ENCODE measurements around the gene MGST2.
"Not testable (repeated sequence)": the region's sequence is repeated elsewhere in the genome, so short reads cannot be mapped to it uniquely, and the experiment has no call there.

MGST2 gene

DNA sequence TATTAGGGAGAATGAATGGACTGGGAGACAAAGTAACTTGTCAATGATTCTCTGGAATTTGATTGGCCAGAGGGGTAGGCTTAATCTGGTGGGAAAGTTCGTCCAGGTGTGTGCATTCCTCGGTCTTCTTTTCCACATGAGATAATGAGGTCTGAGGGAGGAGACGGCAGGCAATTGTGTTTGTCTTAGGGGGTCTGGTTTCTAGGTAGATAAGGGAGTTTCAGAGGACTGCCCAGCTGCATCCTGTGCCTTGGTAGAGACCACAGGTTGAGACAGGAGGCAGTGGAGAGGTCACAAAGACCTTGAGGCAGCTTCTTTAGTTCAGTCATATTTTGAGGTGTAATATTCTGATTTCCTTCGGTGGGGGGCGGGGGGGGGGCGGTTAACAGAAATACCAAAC, 4.3 kb downstream of the MGST2 start:
- DNase-seq (ENCODE audit: low read depth), result no peak

DNA sequence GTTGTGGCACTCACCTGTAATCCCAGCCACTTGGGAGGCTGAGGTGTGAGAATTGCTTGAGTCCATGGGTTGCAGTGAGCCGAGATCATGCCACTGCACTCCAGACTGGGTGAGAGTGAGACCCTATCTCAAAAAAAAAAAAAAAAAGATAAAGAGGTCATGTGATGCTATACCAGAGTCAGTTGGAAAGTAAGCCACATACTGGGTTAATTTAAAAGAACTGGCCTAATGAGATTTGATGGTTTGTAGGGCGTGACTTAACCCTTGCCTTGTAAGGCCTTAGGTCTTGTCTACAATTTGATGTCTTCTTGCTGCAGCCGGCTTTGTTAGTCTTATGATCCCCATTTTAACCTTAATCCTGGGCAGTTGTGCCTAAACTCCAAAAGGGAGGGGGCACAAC, 5.2 kb downstream of the MGST2 start:
- no peak for DNase-seq (ENCODE audit: low read depth)

DNA sequence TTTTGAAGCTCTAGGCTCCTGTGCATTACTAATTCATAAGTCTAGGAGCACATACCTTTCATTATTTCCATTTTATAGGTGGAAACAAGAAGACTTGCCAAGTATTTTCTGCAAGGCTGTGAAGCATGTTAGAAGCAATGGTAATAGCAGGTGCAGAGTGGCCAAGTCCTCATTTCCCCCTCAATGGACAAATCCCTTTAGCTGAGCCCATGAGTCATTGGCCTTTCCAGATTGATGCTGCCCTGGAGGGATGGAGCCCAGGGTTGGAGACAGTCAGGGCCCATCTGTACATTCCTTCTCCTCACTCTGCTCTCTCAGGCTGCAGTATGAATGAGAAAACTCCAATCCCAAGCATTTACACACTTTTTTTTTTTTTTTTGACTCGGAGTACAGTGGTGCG, 6.6 kb downstream of the MGST2 start:
- no peak for DNase-seq (ENCODE audit: low read depth)

DNA sequence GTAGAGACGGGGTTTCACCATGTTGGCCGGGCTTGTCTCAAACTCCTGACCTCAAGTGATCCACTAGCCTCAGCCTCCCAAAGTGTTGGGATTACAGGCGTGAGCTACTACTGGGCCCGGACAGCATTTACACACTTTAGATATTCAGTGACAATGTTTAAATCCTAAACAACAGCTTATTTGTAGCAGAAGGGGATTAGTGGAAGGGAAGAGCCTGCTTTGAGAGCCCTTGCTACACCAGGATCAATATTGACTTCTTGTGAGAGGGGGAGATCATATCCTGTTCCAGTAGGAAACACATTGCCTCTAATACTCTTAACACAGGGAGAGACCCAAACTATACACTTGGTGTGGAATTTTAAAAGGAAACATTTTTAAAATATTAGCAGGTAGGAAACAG, 7.1 kb downstream of the MGST2 start:
- DNase-seq (ENCODE audit: low read depth), result no peak

DNA sequence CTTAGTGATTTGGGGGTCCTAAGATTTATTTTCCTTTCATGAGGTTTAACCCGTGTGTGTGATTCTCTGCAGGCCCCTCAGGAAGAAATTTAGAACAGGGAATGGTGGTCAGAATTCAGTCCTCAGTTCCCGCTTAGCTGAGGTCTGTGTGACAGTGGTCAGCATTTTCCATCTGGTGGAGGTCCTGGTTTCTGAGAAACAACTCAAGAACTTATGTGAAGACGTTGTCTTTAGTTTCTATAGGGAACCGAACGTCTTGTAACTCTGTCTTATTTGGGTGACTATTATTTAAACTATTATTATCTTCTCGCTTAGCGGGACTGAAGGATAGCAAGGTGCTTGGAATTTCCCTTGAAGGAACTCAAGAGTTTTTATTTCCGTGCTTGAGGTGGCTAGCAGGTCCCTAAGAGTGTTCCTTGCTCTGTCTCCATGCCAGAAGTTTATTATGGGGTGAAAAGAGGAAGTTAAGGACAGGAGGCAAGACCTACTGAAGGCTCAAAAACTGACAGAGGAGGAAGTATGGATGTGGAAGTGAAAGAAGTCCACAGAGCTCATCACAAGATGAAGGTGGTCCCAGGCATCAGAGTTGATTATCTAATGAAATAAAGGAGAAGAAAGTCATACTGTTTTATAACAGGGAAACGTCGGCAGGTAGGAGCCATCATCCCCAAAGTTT, 9.4 kb downstream of the MGST2 start:
- no peak for DNase-seq (ENCODE audit: low read depth)

DNA sequence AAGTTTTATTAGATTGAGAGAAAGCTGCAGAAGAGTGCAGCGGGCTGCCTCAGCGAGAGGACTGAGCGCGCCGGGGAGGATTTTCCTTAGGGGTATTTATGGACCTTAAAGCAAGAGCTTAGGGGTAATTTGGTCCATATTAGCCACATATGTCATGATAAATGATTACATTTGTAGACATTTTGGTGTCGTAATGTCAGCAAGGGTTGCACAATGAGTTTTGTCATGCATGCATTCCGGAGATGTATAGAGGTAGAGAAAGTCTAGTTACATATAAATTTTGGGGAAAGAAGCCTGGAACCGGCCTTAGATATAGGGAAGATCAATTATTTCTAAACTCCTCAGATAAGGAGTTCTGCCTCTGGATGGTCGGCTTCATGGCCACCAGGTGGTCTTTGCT, 10.0 kb downstream of the MGST2 start:
- DNase-seq (ENCODE audit: low read depth), result no peak

DNA sequence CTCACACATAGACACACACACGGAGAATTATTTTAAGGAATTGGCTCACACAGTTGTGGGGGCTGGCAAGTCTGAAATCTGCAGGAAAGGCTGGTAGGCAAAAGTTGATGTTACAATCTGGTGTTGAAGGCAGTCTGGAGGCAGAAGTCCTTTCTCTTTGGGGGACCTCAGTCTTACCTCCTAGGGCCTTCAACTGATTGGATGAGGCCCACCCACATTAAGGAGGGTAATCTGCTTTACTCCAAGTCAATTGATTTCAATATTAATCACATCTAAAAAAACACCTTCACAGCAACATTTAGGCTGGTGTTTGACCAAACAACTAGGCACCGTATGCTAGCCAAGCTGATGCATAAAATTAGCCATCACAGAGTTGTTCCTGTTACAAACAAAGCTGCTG, 10.7 kb downstream of the MGST2 start:
- DNase-seq (ENCODE audit: low read depth), result no peak

DNA sequence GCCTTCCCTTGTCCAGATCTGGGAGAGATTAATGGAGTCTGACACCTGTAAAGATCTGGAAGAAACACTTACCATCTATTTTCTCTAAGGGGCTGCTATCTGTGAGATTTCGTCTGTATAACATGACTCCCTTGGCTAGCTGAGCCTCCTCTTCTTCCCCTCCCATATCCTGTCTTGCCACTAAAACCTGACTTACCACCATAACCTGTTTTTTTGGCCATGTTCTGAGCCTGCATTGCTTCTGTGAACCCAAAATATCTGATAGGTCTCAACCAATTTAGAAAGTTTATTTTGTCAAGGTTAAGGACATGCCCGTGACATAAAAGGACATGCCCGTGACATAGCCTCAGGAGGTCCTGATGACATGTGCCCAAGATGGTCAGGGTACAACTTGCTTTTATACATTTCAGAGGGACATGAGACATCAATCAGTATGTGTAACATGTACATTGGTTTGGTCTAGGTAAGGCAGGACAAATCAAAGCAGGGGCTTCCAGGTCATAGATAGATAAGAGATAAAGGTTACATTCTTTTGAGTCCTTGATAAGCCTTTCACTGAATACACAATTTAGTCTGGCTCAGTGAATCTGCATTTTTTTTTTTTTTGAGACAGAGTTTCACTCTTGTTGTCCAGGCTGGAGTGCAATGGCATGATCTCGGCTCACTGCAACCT, 11.4 kb downstream of the MGST2 start:
- DNase-seq (ENCODE audit: low read depth), result no peak

DNA sequence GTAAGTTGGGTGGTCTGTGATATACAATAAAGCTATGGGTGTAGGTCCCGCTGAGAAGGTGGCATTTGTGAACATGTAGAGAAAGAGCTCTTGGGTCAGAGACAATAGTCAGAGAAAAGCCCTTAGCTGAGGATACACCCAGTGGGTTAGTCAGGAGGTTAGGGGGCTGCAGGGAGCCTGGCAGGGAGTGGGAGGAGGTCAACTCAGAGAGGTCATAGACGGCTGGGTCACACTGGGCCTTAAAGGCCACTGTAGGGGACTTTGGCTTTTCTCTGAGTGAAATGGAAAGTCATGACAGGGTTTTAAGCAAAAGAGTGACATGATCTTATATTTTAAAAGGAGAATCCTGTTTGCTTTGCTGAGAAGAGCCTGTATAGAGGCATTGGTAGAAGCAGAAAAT, 16.7 kb downstream of the MGST2 start:
- DNase-seq (ENCODE audit: low read depth), result no peak

DNA sequence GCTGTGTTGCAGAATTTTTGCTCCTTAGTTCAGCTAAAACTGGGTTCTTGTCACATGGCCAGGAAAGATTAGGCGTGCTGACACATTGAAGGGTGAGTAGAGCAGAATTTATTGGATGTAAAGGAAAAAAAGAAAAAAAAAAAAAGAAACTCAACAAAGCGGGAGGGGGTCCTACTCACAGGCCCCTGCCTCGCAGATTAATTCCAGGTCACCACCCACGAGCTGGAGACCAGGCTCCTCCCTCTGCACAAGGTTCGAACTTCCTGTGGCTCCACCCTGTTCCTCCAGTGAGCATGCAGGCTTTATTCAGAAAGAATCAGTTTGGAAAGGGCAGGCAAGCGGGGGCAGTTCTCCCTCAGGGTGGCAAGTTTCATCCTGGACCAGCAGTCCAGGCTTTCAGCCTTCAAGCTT, 17.1 kb downstream of the MGST2 start:
- no peak for DNase-seq (ENCODE audit: low read depth)

DNA sequence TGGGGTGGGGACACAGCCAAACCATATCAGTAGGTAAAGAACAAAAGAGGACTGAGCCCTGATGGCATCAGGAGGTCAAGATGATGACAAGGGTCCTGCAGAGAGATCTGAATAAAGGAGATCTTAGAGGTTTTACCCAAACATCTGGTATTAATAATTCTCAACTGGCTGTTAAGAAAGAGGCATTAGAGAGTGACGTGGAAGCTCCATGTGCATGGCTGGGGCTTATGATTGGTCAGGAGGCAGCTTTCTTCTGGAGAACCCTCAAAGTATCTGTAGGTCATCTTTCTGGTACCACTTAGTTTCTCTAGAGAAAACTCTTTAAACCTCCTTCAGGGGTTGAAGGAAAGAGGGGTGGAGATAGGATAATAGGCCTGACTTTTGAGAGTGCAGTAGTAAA, 18.7 kb downstream of the MGST2 start:
- no peak for DNase-seq (ENCODE audit: low read depth)

DNA sequence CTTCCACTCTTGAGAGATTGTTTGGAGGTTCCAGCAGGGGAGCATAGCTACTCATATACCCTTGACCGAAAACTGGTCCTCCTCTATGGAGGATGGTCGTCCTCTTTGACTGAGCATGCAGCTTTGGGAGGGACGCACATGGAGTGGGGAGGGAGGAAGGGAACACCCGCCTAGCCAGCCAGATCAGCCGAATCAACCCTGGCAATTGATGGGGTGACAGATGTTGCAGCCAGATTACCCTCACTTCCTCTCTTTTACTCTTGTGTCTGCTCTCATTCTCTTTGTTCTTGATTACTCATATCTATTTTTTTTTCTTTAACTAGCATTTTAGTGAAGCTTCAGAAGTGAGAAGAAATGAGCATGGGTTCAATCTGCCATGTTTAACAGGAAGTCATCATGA, 19.6 kb downstream of the MGST2 start:
- DNase-seq (ENCODE audit: low read depth), result no peak

DNA sequence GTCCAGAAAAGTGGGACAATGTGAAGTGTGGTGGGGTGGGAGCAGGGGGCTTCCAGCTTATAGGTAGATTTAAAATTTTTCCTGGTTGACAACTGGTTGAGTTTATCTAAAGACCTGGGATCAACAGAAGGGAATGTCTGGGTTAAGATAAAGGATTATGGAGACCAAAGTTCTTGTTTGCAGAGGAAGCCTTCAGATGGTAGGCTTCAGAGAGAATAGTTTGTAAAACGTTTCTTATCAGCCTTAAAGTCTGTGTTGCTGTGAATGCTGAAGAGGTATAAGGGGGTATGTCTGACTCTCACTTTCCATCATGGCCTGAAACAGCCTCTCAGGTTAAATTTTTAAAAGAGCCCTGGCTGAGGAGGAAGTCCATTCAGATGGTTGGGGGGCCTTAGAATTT, 20.5 kb downstream of the MGST2 start:
- DNase-seq (ENCODE audit: low read depth), result no peak

DNA sequence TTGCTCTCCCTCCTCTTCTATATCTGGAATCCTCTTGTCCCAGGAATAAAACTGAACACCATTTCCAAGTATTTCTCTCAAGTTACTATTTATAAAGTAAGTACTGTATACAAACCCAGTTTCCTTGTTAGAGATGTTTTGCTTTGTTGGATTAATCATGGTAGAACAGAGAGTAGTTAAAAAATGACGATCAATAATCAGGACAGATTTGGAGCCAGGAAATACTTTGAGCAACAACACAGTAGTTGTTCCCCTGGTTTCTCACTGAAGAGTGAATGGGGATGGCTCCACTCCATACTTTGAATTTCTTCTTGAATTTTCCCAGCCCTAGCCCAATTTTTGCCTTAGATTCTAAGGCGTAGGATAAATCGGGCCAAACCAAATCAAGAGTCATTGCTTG, 21.4 kb downstream of the MGST2 start:
- no peak for DNase-seq (ENCODE audit: low read depth)

DNA sequence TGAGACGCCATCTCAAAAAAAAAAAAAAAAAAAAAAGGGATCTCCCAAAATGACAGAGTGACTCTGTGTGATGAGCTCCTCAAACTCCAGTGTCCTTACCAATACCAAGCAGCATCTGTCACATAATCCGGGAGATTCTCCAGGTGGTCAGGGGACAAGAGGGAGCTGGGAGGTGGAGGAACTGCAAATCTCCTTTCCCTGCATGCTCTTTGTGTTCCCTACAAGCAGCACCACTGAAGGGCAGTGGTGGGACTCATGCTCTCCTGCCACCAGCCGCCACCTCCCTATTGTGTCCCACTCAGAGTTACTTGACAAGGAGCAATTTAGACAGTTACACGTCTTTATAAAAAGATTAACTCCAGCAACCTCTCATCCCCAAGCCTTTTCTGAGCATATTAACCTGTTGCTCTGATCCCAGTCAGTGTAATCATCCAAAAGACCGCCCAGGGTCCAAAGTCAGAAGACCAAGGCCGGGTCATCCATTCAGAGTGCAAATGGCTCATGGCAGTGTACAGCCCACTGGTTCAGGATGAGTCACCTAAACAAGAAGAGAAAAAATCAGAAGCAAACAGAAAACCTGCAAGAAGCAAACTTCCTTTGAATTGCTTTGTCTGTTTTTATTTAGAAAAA, 23.6 kb downstream of the MGST2 start:
- no peak for DNase-seq (ENCODE audit: low read depth)

DNA sequence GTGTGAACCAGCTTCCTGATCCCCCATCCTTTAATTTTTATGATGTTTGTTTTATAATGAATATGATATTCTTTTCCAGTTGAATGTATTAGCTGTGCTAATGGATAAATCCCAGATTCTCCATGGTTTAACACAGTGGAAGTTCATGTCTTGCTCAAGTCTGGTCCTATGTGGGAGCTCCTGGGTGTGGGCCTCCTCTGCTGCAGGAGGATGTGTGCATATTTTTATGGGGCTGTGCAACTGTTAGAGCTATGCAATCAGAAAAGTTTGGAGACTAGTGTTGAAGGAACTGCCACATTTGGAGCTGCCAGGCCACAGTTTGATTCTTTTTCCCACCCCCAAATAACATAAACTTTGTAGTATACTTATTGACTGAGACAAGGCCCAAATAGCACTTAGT, 24.8 kb downstream of the MGST2 start:
- no peak for DNase-seq (ENCODE audit: low read depth)

DNA sequence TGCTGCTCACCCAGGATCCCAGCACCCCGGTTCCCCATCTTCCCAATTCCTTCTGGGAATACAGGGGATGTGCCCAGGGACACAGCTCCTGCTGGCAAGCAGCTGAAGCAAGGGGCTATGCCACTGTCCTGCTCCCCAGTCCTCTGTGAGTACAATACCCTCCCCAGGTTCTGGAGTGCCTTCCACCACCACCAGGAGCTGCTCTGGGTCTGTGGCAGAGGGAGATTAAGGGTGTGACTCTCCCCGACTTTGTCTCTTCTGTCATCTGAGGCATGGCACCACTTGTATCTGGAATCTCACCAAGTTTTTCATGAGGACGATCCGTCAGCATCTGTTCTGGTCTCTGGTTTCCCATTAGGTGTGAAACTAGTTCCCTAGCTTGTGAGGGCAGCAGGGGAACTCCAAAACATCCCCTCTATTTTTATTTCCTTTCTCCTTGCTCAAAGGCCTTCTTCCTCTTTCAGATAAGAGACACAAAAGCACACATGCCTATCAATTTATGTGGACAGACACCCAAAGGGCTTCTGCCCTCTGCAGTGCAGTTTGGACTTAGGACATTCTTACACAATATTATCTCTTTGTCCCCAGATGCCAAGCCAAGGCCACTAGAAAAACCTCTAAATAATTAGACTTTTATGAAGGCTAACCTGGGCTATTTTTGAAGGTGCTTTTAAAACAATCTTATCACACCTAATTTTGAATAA, 26.8 kb downstream of the MGST2 start:
- no peak for DNase-seq (ENCODE audit: low read depth)

DNA sequence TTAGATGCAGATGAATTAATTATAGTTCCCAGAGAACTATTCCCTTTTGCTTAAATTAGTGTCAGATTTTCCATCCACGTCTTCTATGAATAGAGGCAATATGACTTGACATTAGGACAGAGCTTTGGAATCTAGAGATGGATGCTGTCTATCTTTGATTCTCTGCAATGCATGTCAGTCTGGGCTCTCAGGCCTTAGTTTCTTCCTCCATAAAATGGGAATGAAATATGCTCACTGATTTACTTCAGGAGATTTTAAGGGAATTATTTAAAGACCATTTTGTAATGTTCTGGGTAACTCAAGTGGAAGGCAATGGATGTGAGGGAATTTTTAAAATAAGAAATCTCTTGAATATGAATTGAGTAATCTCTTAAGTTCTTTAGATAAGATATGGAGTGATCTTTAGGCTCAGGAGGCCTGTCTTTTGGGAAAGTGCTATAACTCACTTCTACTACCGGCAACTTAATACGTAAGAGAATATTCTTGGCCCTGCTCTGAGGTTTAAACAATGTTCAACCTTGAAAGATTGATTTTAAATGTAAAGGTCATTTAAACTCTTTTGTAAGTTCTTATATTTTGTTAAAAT, 29.0 kb downstream of the MGST2 start:
- DNase-seq (ENCODE audit: low read depth), result no peak

DNA sequence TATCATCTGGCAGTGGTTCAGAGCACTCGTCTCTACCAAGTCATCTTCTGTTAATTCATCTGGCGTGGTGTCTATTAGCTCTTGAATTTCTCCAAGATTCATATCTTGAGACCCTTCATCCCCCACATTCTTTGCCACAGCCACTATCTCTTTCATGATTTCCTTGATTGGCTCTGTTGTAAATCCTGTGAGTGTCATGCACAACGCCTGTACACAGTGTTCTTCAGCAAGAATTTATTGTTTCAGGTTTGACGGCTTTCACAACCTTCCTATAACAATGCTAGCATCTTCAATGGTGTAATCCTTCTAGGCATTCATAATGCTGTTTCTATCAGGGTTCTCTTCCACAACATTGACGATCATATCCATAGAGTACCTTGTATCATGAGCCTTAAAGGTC, 30.9 kb downstream of the MGST2 start:
- DNase-seq (ENCODE audit: low read depth), result no peak

DNA sequence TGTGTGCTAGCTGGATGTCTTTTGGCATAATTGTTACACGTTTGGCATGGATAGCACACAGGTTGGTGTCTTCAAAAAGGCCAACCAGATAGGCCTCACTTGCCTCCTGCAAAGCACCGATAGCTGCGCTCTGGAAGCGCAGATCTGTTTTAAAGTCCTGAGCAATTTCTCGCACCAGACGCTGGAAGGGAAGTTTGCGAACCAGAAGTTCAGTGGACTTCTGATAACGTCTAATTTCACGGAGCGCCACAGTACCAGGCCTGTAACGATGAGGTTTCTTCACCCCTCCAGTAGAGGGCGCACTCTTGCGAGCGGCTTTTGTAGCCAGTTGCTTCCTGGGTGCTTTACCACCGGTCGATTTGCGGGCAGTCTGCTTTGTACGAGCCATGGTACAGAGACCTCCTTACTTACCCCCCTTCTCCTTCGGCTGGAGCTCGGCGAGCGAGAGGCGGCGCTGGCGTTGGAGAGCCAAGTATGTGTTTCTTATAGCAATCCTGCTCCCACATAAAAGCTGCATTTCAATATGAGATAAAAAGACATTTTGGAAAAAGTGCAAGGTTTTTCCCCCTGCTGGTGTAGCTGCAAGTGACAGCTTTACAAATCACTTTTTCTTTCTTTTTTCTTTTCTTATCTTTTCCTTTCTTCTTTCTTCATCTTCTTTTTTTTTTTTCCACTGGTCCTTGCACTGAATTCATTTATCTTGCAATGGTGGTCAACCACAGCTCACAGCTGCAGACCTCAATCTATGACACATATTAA, 32.7 kb downstream of the MGST2 start:
- DNase-seq (ENCODE audit: low read depth), result not testable (repeated sequence)

DNA sequence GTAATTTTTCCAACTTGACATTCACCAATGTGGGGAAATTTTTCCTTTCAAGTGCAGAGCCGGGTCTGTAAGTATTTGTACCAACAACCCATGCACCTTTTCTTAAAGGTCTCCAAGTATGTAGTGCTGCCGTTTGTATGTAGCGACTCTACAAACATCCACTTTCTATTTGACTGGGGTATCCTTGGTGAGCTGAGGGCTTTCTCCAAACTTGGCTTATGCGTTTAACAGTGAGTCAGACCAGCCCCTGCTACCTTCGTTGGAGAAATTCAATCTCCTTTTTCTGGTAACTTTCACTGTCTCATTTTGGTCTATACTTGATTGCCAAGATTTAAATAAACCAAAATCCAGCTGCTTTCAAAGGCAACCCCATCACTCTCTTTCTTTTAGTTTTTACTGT, 34.9 kb downstream of the MGST2 start:
- no peak for DNase-seq (ENCODE audit: low read depth)

DNA sequence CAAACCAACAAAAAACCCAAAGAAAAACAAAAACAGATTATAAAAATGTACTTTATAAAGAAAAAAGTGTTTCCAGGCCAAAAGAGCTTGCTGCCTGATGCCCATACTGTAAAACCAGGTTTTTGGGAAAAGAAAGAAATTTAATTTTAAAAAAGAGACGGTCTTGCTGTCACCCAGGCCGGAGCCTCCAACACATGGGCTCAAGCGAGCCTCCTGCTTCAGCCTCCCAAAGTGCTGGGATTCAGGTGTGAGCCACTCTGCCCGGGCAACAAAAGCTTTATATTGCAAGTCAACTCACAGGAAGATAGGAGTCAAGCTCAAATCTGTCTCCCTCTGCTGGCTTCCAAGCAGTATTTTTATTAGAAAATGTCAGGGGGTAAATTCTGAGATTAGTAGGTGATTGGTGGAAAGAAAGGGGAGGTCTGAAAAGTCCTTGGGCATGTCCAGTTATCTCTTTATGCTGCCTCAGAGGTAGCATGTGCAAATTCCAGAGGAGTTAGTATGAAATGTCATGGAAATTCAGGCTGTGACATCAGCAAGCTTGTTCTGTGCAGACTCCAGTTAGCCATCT, 39.4 kb downstream of the MGST2 start:
- no peak for DNase-seq (ENCODE audit: low read depth)
